MG63 (cell line): ENCODE measurements around the gene ST3GAL3. TPM values are rescaled to one million over a fixed set of nuclear protein-coding genes. Genes with fewer than 3 reads are reported as not detected.

ENCODE experiments used
- DNase-seq: peaks from one replicate; pipeline ENCODE4 v3.0.0-alpha.2; 2020
- H3K27me3 ChIP-seq: fragments of 250-450 bp; sonication (Bioruptor Pico); 2 replicates; pipeline ENCODE4 v1.5.1; 2020; ENCODE audit warnings: mild to moderate bottlenecking, moderate library complexity
- H3K36me3 ChIP-seq: fragments of 250-450 bp; sonication (Bioruptor Pico); 2 replicates; pipeline ENCODE4 v1.5.1; 2020; ENCODE audit warnings: mild to moderate bottlenecking, moderate library complexity
- H3K4me3 ChIP-seq: fragments of 250-450 bp; sonication (Bioruptor Pico); 2 replicates; pipeline ENCODE4 v1.5.1; 2020; ENCODE audit warnings: mild to moderate bottlenecking, moderate library complexity
- H3K9me3 ChIP-seq: fragments of 250-450 bp; sonication (Bioruptor Pico); 2 replicates; pipeline ENCODE4 v1.5.1; 2020; ENCODE audit warnings: mild to moderate bottlenecking, moderate library complexity
- total RNA-seq: library from RNA; depleted of rRNA; stranded (reverse); fragments of >200 nt; shearing (Covaris generic); gene quantifications from 2 replicates; pipeline ENCODE4 v1.2.3, GENCODE V29; 2014; ENCODE audit warnings: low replicate concordance

Gene ST3GAL3
- total RNA-seq, 1 experiment from 2014 or later = 9.2 TPM

DNA sequence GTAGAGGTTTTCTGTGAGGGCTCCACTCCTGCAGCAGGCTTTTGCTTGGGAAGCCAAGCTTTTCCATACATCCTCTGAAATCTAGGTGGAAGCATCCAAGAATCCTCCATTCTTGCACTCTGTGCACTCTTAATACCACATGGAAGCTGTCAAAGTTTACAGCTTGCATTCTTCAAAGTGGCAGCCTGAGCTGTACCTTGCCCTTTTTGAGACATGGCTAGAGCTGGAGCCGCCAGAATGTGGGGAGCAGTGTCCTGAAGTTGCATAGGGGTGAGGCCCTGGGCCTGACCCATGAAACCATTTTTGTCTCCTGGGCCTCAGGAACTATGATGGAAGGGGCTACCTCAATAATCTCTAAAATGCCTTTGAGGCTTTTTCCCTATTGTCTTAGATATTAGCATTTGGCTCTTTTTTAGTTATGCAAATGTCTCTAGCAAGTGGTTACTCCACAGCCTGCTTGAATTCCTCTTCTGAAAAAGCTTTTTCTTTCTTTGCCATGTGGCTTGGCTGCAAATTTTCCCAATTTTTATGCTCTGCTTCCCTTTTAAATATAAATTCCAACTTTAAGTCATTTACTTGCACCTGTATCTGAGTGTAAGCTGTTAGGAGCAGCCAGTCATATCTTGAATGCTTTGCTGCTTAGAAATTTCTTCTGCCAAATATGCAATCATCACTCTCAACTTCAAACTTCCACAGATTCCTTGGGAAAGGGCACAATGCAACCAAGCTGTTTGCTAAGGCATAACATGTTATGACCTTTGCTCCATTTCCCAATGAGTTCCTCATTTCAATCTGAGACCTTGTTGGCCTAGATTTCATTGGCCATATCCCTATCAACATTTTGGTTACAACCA is 134.2 kb downstream of the ST3GAL3 start:
- H3K9me3 ChIP-seq = peaks cover 12% of the 10 kb centered on the region
- peaks cover 16% of the 10 kb centered on the region for H3K36me3 ChIP-seq
- H3K27me3 ChIP-seq = no peaks in the 10 kb centered on the region
- H3K4me3 ChIP-seq = no peak overlapping the region
- no peak for DNase-seq

DNA sequence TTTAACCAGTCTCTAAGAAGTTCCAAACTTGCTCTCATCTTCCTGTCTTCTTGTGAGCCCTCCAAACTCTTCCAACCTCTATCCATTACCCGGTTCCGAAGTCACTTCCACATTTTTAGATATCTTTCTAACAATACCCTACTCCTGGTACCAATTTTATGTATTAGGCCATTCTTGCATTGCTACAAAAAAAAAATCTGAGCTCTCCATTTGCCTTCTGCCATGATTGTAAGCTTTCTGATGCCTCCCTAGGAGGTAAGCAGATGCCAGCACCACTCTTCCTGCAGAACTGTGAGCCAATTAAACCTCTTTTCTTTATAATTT is 134.8 kb downstream of the ST3GAL3 start:
- no peak for DNase-seq
- peaks cover 12% of the 10 kb centered on the region for H3K9me3 ChIP-seq
- peaks cover 16% of the 10 kb centered on the region for H3K36me3 ChIP-seq
- H3K27me3 ChIP-seq = no peaks in the 10 kb centered on the region
- H3K4me3 ChIP-seq = no peak overlapping the region

DNA sequence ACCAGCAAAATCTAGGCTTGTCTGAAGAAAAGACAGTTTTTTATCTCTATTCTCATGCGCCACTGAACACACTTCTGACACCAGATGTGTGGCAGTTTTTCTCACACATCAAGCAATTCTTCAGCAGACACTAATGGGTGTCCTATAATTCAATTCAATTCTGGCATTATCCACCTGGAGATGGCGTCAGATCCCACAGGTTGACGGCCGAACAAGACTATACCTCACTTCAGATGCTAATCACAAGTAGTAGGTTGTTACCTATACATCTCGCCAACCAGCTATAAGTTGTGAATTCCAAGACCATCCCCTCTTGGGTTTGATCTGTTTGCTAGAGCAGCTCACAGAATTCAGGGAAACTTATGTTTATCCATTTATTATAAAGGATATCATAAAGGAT is 136.3 kb downstream of the ST3GAL3 start:
- H3K4me3 ChIP-seq = no peak overlapping the region
- H3K36me3 ChIP-seq = peaks cover 16% of the 10 kb centered on the region
- DNase-seq = no peak
- H3K27me3 ChIP-seq = no peaks in the 10 kb centered on the region
- H3K9me3 ChIP-seq = peaks cover 12% of the 10 kb centered on the region

DNA sequence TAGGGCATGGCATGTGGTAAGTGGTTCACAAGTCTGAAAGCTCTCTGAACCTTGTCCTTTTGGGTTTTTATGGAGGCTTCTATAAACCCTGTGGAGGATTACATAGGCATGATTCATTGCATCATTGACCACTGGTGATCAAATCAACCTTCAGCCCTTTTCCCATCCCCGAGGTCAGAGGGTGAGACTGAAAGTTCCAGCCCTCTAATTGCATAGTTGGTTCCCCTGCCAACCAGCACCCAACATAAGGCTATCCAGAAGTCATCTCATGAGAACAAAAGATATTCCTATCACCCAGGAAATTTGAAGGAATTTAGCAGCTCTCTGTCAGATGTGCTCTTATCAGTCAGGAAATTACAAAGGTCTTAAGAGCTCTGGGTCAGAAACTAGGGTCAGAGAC is 136.8 kb downstream of the ST3GAL3 start:
- peak; percentile 16 for DNase-seq
- Histone ChIP-seq H3K27me3 (no peaks in the 10 kb centered on the region), H3K9me3 (peaks cover 12% of the 10 kb centered on the region), H3K36me3 (peaks cover 16% of the 10 kb centered on the region), H3K4me3 (no peak overlapping the region)

DNA sequence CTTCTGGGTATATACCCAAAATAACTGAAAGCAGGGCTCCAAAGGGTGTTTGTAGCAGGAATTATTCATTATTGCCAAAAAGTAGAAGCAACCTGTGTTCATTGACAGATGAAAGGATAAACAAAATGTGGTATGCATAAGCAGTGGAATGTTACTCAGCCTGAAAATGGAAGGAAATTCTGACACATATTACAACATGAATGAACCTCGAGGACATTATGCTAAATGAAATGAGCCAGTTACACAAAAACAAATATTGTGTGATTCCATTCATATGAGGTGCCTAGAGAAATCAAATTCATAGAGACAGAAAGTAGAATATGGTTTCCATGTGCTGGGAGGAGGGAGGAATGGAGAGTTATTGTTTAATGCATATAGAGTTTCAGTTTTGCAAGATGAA is 140.0 kb downstream of the ST3GAL3 start:
- Histone ChIP-seq H3K36me3 (peaks cover 6% of the 10 kb centered on the region; the same call in 1 of the 2 replicates), H3K4me3 (no peak overlapping the region), H3K9me3 (peaks cover 5% of the 10 kb centered on the region; the same call in 1 of the 2 replicates), H3K27me3 (no peaks in the 10 kb centered on the region)
- no peak for DNase-seq

DNA sequence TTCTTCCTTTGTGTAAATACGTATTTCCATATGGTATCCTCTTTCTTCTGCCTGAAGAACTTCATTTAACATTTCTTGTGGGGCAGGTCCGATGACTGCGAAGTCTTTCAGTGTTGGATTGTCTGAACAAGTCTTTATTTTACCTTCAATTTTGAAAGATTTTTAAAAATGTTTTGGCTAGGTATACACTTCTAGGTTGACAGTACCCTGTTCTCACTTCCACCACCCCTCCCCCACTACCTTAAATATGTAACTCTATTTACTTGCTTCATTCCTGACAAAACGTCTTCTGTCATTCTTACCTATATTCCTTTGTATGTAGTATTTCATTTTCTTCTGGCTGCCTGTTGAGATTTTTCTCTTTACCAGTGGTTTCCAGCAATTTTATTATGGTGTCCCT is 140.5 kb downstream of the ST3GAL3 start:
- 0 out of 2 replicates have a peak, but pooled peaks cover 3% of the 10 kb centered on the region for H3K9me3 ChIP-seq
- H3K27me3 ChIP-seq = no peaks in the 10 kb centered on the region
- DNase-seq = no peak
- H3K4me3 ChIP-seq = no peak overlapping the region
- peaks cover 5% of the 10 kb centered on the region; the same call in 1 of the 2 replicates for H3K36me3 ChIP-seq

DNA sequence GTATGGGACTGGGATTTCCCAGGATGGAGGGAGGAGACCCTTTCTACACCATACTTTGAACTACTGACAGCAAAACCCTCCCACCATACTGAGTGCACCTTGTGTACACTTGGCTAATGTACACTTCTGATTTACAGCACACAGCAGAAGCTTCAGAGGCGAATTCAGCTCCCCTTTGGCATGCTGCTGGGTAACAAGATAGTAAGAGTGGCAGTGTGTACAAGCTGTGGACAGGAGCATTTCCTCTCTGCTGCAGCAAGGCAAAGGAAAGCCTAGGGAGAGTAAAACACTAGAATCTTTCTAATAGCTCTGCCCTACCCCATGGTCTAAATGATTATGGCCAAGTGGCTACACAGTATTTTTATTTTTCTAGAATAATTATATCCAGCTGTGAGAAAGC is 142.3 kb downstream of the ST3GAL3 start:
- Histone ChIP-seq H3K4me3 (no peak overlapping the region), H3K9me3 (0 out of 2 replicates have a peak, but pooled peaks cover 3% of the 10 kb centered on the region), H3K36me3 (peaks cover 4% of the 10 kb centered on the region), H3K27me3 (no peaks in the 10 kb centered on the region)
- DNase-seq = no peak

DNA sequence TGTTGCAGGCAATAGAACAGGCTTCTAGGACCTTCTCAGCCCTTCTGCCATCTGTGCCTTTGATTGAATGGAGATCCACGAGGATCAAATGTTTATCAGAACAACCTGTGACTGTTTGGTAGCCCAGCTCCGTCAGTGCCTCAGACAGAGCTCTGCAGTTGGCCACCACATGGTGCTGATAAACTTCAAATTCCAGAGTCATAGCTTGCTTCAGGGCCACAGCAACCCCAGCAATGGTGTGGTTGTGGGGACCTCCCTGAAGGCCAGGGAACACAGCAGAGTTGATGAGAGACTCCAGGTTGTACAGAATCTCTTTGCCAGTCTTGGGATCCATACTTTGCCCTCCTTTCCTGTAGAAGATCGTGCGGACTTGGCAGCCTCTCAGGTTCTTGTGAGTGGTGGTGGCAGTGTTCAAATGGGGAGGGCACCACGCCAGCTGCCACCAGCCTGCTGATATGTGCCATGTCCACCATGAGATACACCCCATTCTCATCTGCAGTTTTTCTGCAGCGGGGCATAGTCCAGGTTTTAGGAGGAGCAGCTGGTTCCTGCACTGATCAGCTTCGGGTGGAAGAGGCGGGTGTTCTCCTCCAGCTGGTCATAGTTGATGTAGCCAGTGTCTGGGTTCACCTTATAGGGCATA is 143.4 kb downstream of the ST3GAL3 start:
- H3K27me3 ChIP-seq = no peaks in the 10 kb centered on the region
- peaks cover 11% of the 10 kb centered on the region for H3K36me3 ChIP-seq
- no peaks in the 10 kb centered on the region for H3K9me3 ChIP-seq
- no peak overlapping the region for H3K4me3 ChIP-seq
- DNase-seq = no peak

DNA sequence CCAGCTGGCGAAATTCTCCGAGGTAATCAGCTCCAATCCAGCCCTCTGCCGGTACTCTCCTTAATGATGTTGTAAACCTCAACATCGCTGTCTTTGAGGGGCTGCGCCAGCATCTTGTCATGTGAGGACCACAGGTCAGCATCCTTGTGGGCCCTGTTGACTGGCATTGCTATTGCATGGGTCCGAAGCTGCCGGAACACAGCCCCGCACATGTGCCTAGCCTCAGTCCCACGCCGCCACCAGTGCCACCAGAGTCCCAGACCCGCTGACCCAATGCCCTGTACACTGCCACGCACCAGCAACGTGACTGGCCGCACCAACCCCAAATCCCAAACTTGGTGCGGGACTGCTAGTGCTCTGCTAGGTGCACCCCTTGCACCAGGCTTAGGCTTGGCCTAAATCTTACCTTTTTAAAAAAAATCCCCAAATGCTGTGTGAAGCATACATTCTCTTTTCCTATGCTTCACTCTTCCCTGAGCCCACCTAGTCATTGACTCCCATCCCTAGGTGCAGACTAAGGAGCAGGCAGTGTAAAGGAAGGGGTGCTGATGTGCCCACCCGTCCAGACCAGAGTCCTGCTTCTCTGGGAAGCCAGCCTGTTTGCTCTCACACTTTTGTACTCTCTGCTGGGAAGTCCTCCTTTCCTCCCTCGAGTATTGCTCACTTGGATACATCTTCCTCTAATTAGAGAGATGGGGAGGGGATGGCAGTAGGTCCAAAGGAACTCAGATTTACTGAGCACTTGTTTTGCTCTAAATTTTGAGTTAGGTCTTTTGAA is 144.4 kb downstream of the ST3GAL3 start:
- Histone ChIP-seq H3K36me3 (peaks cover 11% of the 10 kb centered on the region), H3K27me3 (no peaks in the 10 kb centered on the region), H3K4me3 (no peak overlapping the region), H3K9me3 (no peaks in the 10 kb centered on the region)
- DNase-seq = no peak

DNA sequence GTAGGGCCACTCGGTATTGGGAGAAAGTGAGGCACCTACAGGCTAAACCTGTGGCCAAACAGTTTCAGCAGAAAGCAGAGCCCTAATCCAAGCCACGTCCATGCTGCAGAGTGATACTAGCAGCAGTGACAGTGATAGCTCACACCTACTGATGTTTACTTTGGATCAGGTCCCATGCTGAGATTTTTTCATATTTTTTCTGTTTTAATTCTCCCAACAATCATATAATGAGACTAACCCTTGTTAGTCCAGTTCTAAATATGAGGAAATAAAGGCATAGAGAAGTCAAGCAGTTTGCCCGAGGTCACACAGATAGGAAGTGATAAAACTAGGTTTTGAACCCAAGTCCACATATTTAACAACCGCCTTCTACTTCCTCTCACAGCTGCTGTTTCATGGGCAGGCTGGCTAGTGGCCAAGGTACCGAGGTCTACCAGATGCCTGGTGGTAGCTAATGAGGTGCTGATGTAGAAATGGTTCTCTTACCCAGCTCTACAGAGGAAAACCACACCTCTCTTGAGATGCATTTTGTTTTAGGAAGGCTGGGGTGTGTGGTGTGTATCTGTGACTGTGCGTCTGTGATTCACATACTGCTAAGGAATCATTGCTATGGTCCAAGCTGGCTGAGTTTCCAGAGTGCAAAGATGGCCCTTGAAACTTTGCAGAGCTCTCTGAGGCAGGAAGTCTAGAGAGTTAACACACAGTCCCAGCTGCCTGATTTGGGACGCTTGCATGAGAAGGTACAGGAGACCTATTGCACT is 146.0 kb downstream of the ST3GAL3 start:
- no peaks in the 10 kb centered on the region for H3K9me3 ChIP-seq
- H3K27me3 ChIP-seq = no peaks in the 10 kb centered on the region
- H3K4me3 ChIP-seq = no peak overlapping the region
- peak; percentile 60 for DNase-seq
- peaks cover 11% of the 10 kb centered on the region for H3K36me3 ChIP-seq

DNA sequence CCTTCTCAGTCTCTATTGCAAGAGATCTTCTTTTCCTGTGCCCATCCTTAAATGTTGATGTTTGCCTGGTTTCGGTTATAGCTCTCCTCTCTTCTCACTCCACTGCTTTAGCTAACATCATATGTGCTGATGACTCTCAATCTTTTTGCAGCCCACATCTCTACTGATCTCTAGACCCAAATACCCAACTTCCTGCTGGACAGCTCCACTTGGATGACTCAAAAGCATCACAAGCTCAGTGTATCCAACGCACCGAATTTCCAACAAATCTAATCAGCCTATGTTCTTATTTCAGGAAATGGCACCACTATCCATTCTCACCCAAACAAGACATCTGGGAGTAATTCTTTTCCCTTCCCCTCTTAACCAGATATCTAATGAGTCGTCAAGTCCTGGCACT is 147.1 kb downstream of the ST3GAL3 start:
- no peak for DNase-seq
- H3K36me3 ChIP-seq = peaks cover 11% of the 10 kb centered on the region
- H3K4me3 ChIP-seq = no peak overlapping the region
- H3K9me3 ChIP-seq = no peaks in the 10 kb centered on the region
- no peaks in the 10 kb centered on the region for H3K27me3 ChIP-seq

DNA sequence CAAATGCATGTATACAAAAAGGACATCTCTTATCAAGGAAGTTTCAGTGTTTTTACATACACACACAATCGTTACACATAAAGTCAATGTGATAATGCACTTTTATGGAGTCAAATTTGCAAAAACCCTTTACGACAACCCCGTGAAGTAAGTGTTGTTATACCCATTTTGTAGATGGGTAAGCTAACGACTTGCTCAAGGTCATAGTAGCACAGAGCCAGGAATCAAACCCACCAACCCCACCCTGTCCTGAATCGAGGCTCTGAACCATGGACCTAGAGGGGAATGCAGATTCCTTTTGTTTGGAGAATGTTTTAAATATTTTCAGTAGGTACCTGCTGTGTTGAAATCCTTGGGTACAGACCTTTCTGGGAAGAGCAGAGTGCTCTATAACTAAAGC is 148.9 kb downstream of the ST3GAL3 start:
- H3K27me3 ChIP-seq = no peaks in the 10 kb centered on the region
- no peak overlapping the region for H3K4me3 ChIP-seq
- no peaks in the 10 kb centered on the region for H3K9me3 ChIP-seq
- DNase-seq = no peak
- peaks cover 11% of the 10 kb centered on the region for H3K36me3 ChIP-seq

DNA sequence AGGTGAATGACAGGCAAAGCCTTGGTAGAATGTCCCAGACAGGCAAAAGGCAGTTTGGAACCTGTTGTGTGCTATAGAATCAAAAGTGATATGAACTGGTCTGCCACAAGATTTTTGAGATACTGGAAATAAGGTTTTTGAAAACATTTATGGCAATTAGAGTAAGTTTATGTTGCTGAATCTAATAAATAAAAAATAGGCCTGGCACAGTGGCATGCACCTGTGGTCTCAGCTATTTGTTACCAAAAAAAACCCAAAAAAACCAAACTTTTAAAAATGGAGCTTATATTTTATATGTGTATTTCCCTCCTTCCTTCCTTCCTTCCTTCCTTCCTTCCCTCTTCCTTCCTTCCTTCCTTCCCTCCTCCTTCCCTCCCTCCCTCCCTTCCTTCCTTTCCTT is 149.8 kb downstream of the ST3GAL3 start:
- no peaks in the 10 kb centered on the region for H3K27me3 ChIP-seq
- DNase-seq = no peak
- no peak overlapping the region for H3K4me3 ChIP-seq
- no peaks in the 10 kb centered on the region for H3K9me3 ChIP-seq
- peaks cover 11% of the 10 kb centered on the region for H3K36me3 ChIP-seq

DNA sequence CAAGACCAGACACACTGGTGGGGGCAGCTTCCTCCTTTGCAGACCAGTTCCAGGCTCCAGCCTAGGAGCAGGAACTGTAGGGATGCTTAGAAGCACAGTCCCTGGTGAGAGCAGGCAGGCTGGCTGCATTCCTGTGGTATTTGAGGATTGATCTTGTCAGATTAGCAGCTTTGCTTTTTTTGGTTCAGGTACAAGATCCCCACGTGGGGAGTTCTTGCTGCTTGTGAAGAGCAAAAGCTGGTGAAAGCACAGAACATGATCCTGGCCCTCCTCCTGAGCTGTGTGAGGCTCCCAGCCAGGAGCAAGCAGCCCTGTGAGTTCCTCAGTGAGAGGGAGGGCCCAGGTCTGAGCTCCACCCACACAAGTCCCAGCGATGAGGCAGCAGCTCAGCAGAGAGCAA is 151.0 kb downstream of the ST3GAL3 start:
- H3K27me3 ChIP-seq = no peaks in the 10 kb centered on the region
- peak; percentile 95 for DNase-seq
- H3K36me3 ChIP-seq = peaks cover 11% of the 10 kb centered on the region
- H3K9me3 ChIP-seq = no peaks in the 10 kb centered on the region
- H3K4me3 ChIP-seq = no peak overlapping the region

DNA sequence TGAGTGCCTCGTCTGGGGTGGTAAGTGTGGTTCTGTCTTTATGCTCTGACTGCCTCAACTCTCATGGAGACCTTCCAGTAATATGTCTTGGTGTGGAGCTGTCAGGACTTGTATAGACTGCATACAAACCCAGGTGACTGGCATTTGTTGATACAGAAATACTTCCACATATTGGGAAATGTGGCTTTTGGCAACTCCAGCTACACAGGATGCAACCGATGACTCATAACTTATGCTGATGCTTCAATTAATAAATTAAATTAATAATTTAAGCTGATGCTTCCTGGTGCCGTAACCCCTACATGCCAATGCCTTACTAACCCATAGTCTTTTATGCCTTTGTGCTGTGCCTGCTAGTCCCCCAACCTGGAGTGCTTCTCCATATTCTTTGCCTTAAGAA is 154.0 kb downstream of the ST3GAL3 start:
- no peaks in the 10 kb centered on the region for H3K27me3 ChIP-seq
- DNase-seq = no peak
- no peak overlapping the region for H3K4me3 ChIP-seq
- no peaks in the 10 kb centered on the region for H3K9me3 ChIP-seq
- H3K36me3 ChIP-seq = no peaks in the 10 kb centered on the region

DNA sequence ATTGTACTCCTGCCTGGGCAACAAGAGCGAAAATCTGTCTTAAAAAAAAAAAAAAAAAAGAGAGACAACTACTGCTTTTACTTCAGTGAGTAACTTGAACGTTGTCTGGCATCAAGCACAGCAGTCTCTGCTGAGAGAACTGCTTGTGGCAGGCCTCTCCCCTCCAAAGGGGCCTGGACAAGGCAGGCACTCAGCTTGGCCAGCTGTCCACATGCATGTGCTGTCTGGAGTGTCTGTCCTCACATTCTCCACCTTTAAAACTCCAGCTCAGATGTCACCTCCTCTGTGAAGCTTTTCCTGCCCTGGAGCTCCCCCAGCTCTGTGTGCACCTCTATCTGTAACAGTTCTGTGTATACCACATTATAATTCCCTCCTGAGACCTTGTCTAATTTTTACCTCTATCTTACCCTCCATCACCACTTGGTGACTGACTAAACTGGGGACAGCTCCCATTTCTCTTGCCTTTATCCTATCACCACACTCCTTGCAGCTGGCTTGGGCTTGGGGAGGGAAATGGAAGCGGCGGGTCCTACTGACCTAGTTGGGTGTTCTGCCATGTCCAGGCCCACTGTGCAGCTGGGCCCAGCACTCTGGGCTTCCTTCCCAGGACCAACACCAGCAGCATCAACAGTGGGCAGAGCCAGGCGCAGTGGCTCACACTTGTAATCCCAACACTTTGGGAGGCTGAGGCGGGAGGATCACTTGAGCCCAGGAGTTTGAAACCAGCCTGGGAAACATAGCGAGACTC is 154.8 kb downstream of the ST3GAL3 start:
- H3K27me3 ChIP-seq = no peaks in the 10 kb centered on the region
- DNase-seq = no peak
- no peaks in the 10 kb centered on the region for H3K36me3 ChIP-seq
- H3K4me3 ChIP-seq = no peak overlapping the region
- H3K9me3 ChIP-seq = no peaks in the 10 kb centered on the region
